ENCODE measurements around the gene PRDM11. TPM values are rescaled to one million over a fixed set of nuclear protein-coding genes. Genes with fewer than 3 reads are reported as not detected.
"Not testable (repeated sequence)": the region's sequence is repeated elsewhere in the genome, so short reads cannot be mapped to it uniquely, and the experiment has no call there.

The PRDM11 gene
- total and polyA plus RNA-seq, 2 of the 8 experiments (the other 6 are each of a cell fraction or from before 2014, with no cell fraction given), result 3.6 to 11.7 TPM

DNA sequence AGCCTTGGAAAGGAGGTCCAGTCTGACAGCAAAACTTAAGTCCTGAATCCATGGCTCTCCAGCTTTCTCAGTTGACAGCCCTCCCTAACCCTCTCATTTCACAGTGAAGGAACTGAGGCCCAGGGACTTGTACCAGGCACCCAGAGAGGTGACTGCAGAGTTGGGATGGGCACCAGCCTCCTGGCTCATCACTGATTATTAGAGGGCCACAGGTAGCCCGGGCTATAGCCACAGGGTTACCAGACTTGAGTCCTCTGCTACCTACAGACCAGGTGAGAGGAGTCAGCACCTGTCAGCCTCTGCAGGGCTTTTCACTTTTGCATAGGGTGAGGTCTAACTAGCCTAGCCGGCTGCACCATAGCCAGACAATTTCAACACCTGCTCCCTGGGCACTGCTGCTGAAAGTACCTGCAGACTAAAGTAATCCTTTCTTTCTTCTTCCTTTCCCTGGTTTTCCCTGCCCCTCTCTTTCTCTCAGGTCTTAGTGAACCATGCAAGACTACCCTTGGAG is 102.1 kb downstream of the PRDM11 start (continued):
- TF ChIP-seq RNF2 (IDR thresholded peaks at IDR 0.05; ENCODE audit: borderline replicate concordance, low read depth, low read length, missing control alignments, poor library complexity, severe bottlenecking), result no peak
- no peak for TF ChIP-seq PHF8 (conservative IDR thresholded peaks at IDR 0.05; ENCODE audit: low read depth, low read length)
- no peak for TF ChIP-seq HDAC6 (IDR thresholded peaks at IDR 0.05; ENCODE audit: low read depth, low read length)
- TF ChIP-seq, protein P1, sequence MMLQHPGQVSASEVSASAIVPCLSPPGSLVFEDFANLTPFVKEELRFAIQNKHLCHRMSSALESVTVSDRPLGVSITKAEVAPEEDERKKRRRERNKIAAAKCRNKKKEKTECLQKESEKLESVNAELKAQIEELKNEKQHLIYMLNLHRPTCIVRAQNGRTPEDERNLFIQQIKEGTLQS (IDR thresholded peaks at IDR 0.05; ENCODE audit: insufficient read depth, low read depth, low read length), result no peak
- no peak for TF ChIP-seq BRCA1 (IDR thresholded peaks at IDR 0.05; ENCODE audit: low read depth, low read length)
- TF ChIP-seq KDM5A (IDR thresholded peaks at IDR 0.05; ENCODE audit: low read length), result no peak
- TF ChIP-seq GTF2F1 (IDR thresholded peaks at IDR 0.05; ENCODE audit: borderline replicate concordance, low read depth, low read length), result no peak

DNA sequence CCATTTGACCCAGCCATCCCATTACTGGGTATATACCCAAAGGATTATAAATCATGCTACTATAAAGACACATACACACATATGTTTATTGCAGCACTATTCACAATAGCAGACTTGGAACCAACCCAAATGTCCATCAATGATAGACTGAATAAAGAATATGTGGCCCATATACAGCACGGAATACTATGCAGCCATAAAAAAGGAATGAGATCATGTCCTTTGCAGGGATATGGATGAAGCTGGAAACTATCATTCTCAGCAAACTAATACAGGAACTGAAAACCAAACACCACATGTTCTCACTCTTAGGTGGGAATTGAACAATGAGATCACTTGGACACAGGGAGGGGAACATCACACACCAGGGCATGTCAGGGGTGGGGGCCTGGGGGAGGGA is 102.9 kb downstream of the PRDM11 start:
- H3K27me3 ChIP-seq (replicated peaks in 1 of 4; ENCODE audit: control insufficient read depth in 3 of 4, extremely low read depth in 1 of 4, insufficient read depth in 3 of 4, low read length in 3 of 4); H3K14ac ChIP-seq (ENCODE audit: insufficient read length); H3K56ac ChIP-seq (replicated peaks; ENCODE audit: insufficient read length, low read depth, low read length); POLR2A ChIA-PET (ENCODE audit: partially characterized antibody); DNase-seq (ENCODE audit: low read depth in 1 of 2, low spot score in 2 of 2); H3K36me3 ChIP-seq (ENCODE audit: control insufficient read depth in 2 of 4, insufficient read depth in 4 of 4, low read length in 3 of 4); H3K23me2 ChIP-seq (ENCODE audit: low read depth, low read length); H4K20me1 ChIP-seq (replicated peaks in 1 of 2; ENCODE audit: control insufficient read depth in 1 of 2, insufficient read depth in 2 of 2, low read length in 2 of 2); H4K8ac ChIP-seq (ENCODE audit: extremely low read depth, insufficient read depth, low read length); H3K18ac ChIP-seq (ENCODE audit: extremely low read depth, low read length); H2BK15ac ChIP-seq (ENCODE audit: low read length); H3K79me1 ChIP-seq (ENCODE audit: low read depth, low read length); H2BK5ac ChIP-seq (ENCODE audit: low read depth, low read length); H2BK120ac ChIP-seq (replicated peaks; ENCODE audit: low read depth, low read length); H3K4me1 ChIP-seq (replicated peaks in 1 of 4; ENCODE audit: control insufficient read depth in 3 of 4, insufficient read depth in 4 of 4, low read length in 3 of 4); H2AFZ ChIP-seq (ENCODE audit: low read length); H3K27ac ChIP-seq (ENCODE audit: low read depth, low read length); H4K91ac ChIP-seq (replicated peaks; ENCODE audit: insufficient read length, low read length); FAIRE-seq; H3K4me2 ChIP-seq (ENCODE audit: insufficient read depth in 1 of 2, low read depth in 2 of 2, low read length in 2 of 2); H3K9ac ChIP-seq (replicated peaks in 1 of 4; ENCODE audit: extremely low read depth in 1 of 4, low read depth in 3 of 4, low read length in 3 of 4); H3K4ac ChIP-seq (replicated peaks; ENCODE audit: insufficient read length, low read depth, low read length); H3K9me3 ChIP-seq (ENCODE audit: insufficient read depth in 2 of 2, low read depth in 1 of 2, low read length in 1 of 2); H3K79me2 ChIP-seq (ENCODE audit: control insufficient read depth in 1 of 2, insufficient read depth in 2 of 2, low read length in 2 of 2); H4K5ac ChIP-seq (ENCODE audit: insufficient read length, low read depth, low read length); H2BK12ac ChIP-seq (ENCODE audit: low read depth, low read length); H3K4me3 ChIP-seq (ENCODE audit: extremely low read depth in 1 of 4, insufficient read depth in 2 of 4, low read depth in 3 of 4, low read length in 4 of 4); H2BK20ac ChIP-seq (ENCODE audit: low read length); H3K23ac ChIP-seq (ENCODE audit: insufficient read length); H2AK5ac ChIP-seq (ENCODE audit: low read depth, low read length): not testable (repeated sequence)
- 92% methylated on average over 1 of the region's 1 CpG; no CpG with 5 or more reads in 1 of the 2 experiments for WGBS, 2 experiments (ENCODE audit: extremely low coverage in 1 of 2, insufficient coverage in 1 of 2, insufficient read length in 1 of 2, insufficient replicate concordance in 2 of 2, low coverage in 1 of 2, low lambda C conversion rate in 2 of 2, missing lambda C conversion rate in 1 of 2)
- CTCF ChIA-PET (ENCODE audit: partially characterized antibody), result interaction anchor here (1.5 to 5.5 kb wide), 5 partner anchors 11 to 313 kb away, joined by 4 to 64 read pairs (median 6); no protein-coding TSS in a partner anchor

Measured in H1 (cell line).